NCI-H460 (cell line): ENCODE measurements around the gene MTREX. TPM values are rescaled to one million over a fixed set of nuclear protein-coding genes. Genes with fewer than 3 reads are reported as not detected.

Experiments
- DNase-seq: peaks from one replicate; pipeline ENCODE4 v3.0.0-alpha.2; 2016; ENCODE audit warnings: low read depth; ENCODE audit errors: extremely low read depth
- total RNA-seq: library from RNA; depleted of rRNA; stranded (reverse); fragments of >200 nt; shearing (Covaris generic); gene quantifications from 2 replicates; pipeline ENCODE4 v1.2.3, GENCODE V29; 2014

MTREX gene
- total RNA-seq, 1 experiment from 2014 or later = 107 TPM

DNA sequence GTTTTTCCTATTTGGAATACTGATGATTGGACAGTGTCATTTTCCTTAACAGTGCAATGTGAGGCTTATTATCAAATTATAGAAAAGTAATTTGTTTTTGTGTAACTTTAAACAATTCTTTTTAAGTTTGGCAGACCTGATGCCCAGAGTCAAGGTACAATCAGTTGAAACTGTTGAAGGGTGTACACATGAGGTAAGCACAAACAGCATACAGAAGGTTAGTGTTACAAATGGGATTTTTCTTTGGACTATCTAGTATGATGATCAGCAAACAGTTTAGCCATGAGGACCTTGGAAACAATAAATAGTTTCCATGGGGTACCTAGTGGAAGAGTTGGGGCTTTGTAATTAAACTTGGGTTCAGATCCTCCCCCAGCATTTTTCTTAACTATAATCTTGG is 16.2 kb downstream of the MTREX start:
- no peak for DNase-seq

GRCh38 chr5:55324815-55325418 is 17.1 kb downstream of the MTREX start:
- peak; percentile 69 for DNase-seq

- DNase-seq = no peak
Measured at GRCh38 chr5:55325621-55326020, 17.8 kb downstream of the MTREX start.

DNA sequence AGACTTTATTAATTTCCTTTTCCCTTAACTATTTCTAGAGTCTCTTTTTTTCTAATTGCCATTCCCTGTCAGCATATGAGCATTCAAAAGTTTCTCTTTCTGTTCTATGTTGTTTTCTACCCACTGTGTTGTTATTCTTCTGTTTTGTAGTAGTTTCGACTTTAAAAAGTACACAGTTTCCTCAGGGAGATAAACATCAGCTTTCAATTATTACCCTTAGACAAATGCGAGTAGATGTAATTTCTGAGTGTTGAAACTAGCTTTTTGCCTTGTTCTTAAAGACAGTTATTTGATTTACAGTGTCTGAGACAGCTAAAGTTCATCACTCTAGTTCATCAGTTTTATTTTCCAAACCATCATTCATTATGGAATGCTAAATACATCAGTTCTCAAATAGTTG is 19.5 kb downstream of the MTREX start:
- no peak for DNase-seq

GRCh38 chr5:55331321-55331720 is 23.5 kb downstream of the MTREX start:
- no peak for DNase-seq

DNA sequence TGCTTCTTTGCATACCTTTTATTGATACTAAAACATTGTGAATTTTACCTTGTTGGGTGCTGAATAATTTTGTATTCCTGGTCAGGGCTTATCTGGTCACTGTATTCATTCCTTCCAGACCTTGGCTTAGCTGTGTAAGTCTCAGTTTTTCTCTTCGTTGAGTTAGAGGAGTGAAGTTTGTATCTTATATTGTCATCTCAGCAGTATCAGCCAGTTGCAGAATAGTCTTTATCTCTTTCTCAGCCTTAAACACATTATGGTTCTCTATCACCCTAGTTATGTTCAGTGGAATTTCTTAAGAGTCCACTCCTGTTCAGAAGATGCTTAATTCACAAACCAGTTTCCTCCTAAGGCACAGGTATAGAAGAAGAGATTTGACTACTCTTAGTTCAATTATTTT is 25.2 kb downstream of the MTREX start:
- DNase-seq = no peak

GRCh38 chr5:55333811-55334210 is 26.0 kb downstream of the MTREX start:
- no peak for DNase-seq

DNA sequence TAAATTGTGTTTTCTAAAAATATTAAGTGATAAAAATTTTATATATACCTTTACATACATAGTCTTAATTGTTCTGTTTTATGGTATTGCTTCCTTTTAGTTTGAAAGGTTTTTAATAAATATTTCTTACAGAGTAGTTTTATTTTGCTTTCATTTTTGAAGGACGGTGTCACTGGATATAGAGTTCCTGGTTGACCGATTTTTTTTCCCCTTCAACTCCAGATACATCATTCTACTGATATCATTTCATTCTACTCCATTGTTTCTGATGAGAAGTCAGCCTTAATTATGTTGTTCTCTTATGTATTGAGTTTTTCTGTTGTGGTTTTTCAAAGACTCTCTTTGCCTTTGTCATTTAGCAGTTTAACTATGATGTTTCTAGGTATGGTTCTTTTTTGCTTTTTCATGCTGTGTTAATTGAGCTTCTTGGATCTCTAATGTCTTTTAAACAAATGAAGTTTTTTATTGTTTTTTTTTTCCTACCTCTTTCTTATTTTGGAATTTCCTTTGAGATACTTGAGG is 30.4 kb downstream of the MTREX start:
- no peak for DNase-seq

GRCh38 chr5:55338810-55339243 is 31.0 kb downstream of the MTREX start:
- DNase-seq = no peak

GRCh38 chr5:55343107-55343506 is 35.3 kb downstream of the MTREX start:
- DNase-seq = no peak

- no peak for DNase-seq
Measured at GRCh38 chr5:55343609-55344008, 35.8 kb downstream of the MTREX start.

DNA sequence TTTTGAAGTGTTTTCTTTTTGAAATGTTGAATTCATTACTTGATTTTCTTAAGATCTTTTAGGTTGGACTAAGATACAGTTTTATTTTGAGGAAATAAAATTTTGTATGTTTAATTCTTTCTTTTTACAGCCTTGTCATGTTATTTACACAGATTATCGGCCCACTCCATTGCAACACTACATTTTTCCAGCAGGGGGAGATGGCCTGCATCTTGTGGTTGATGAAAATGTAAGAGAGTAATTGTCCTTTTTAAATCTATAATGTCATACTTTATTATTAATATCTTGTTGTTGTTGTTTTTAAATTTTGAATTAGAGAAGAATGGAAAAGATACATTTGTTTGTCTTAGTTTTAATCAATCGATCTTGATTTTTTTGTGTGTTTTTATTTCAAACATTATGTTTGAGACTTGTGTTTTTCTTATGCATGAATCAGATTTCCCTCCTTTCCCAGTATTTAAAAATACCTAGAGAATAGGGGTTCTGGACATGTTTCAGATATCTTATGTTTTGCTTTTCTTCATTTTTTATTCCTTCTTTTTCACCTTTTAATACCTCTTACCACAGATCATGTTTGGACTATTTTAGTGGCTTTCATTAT is 36.7 kb downstream of the MTREX start:
- DNase-seq = peak; percentile 44

DNA sequence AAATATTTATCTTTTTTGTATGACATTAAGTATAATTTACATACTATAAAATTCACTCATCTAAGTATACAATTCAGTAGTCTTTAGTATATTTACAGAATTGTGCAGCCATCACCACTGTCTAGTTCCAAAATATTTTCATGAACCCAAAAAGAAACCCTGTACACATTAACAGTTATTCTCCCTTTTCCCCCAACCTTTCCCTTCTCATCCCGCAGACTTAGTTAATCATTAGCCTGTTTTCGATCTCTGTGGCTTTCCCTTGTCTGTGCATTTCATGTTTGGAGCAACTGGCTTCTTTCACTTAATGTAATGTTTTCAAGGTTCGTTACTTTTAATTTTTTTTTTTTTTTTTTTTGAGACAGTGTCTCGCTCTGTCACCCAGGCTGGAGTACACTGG is 37.5 kb downstream of the MTREX start:
- DNase-seq = no peak

DNA sequence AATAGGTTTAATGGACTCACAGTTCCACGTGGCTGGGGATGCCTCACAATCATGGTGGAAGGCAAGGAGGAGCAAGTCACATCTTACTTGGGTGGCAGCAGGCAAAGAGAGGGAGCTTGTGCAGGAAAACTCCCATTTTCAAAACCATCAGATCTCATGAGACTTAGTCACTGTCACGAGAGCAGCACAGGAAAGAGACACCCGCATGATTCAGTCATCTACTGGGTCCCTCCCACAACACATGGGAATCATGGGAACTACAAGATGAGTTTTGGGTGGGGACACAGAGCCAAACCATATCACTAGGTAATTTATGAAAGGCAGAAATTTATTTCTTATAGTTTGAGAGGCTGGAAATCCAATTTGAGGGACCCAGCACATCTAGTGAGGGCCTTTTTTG is 40.0 kb downstream of the MTREX start:
- no peak for DNase-seq

DNA sequence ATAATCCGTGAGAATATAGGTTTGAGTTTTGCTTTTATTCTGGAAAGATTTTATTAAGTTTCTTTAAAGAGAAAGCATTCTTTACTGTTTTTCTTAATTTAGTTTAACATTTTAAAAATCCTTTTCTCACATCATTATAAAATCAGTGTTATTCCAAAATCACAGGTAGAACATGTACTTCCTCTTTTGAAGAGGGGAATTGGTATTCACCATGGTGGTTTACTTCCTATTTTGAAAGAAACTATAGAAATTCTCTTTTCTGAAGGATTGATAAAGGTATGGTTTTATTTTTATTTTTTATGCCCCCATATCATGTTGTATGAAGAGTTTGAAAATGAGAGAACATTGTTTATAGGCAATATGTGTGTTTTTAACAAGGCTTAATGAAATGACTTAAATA is 43.0 kb downstream of the MTREX start:
- no peak for DNase-seq

DNA sequence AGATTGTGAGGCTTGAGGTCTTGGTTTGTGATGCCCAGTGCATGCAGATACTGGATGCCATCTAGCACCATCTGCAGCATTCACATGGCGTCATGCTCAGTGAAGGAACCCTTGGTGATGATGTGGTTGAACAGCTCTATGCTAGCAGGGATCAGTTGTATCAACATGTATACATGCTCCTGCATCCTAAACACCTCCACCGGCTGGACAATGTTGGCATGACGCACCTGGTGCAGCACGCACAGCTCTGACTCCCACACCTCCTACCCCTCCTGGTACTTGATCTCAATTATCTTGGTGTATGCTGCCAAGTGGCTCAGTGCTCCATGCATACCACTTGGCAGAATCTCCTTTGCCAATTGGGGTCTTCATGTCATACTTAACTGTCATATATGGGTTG is 49.1 kb downstream of the MTREX start:
- DNase-seq = no peak

GRCh38 chr5:55360190-55360589 is 52.4 kb downstream of the MTREX start:
- DNase-seq = no peak

- DNase-seq = no peak
Measured at GRCh38 chr5:55363856-55364255, 56.1 kb downstream of the MTREX start.

GRCh38 chr5:55364537-55365055 is 56.8 kb downstream of the MTREX start:
- no peak for DNase-seq

DNA sequence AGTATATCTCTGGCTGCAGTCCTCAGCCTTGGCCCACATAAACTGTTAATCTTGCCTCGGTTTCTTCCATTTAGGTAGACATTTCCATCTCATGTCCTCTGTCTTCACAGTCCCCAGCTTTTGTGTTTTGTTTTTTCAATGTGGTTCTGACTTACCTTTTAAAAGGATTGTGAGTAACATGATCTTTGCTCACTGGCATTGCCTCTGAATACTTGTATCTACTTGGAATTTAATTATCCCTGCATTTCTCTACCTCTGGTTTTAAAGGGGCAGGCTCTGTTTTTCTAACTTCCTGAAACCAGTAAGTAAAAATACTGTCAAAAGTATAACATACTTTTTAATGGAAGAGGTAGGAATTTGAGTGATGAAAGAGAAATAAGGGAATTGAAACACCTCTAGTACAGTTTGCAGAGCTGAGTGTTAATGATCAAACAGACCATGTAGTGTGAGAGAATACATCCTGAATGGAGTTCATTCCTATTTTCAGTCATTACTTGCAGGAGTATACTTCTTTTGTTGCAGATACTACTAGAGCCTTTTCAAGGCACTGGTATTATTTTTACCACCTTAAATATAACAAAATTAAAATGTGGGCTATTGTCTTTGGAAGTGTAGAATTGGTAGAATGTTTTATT is 62.6 kb downstream of the MTREX start:
- no peak for DNase-seq

GRCh38 chr5:55371145-55371544 is 63.4 kb downstream of the MTREX start:
- no peak for DNase-seq
